Hematopoietic multipotent progenitor cell treated with erythropoietin and hydrocortisone succinate and interleukin-3 and kit ligand, for 4 days (in vitro differentiated cells): ENCODE measurements around the gene ADK.
A peak's percentile ranks its signal among the peaks of the same experiment; 100 is the strongest.
"Not testable (repeated sequence)": the region's sequence is repeated elsewhere in the genome, so short reads cannot be mapped to it uniquely, and the experiment has no call there.

Experiments
- DNase-seq: peaks from one replicate; pipeline ENCODE4 v3.0.0-alpha.2; 2015

The ADK gene

GRCh38 chr10:74244097-74244685 lies 93.2 kb downstream of the ADK start:
- peak; percentile 76 for DNase-seq

GRCh38 chr10:74244807-74245206 lies 93.8 kb downstream of the ADK start:
- no peak for DNase-seq

- no peak for DNase-seq
Observed at GRCh38 chr10:74246495-74246894, 95.5 kb downstream of the ADK start.

- no peak for DNase-seq
Observed at GRCh38 chr10:74249865-74250264, 98.8 kb downstream of the ADK start.

- DNase-seq = peak; percentile 27
Observed at GRCh38 chr10:74255214-74255613, 104.2 kb downstream of the ADK start.

GRCh38 chr10:74255888-74256357 lies 104.9 kb downstream of the ADK start:
- DNase-seq = peak; percentile 53

- DNase-seq = no peak
Observed at GRCh38 chr10:74262856-74263255, 111.8 kb downstream of the ADK start.

- DNase-seq = no peak
Observed at GRCh38 chr10:74263996-74264395, 113.0 kb downstream of the ADK start.

GRCh38 chr10:74272288-74272687 lies 121.3 kb downstream of the ADK start:
- no peak for DNase-seq

- no peak for DNase-seq
Observed at GRCh38 chr10:74275755-74276290, 124.8 kb downstream of the ADK start.

GRCh38 chr10:74276416-74276815 lies 125.4 kb downstream of the ADK start:
- no peak for DNase-seq

- no peak for DNase-seq
Observed at GRCh38 chr10:74282151-74282847, 131.3 kb downstream of the ADK start.

GRCh38 chr10:74282848-74283210 lies 131.8 kb downstream of the ADK start:
- no peak for DNase-seq

GRCh38 chr10:74289188-74289587 lies 138.2 kb downstream of the ADK start:
- DNase-seq = no peak

- DNase-seq = peak; percentile 30
Observed at GRCh38 chr10:74289951-74290350, 138.9 kb downstream of the ADK start.

GRCh38 chr10:74290708-74291107 lies 139.7 kb downstream of the ADK start:
- DNase-seq = no peak

GRCh38 chr10:74292871-74293427 lies 141.9 kb downstream of the ADK start:
- DNase-seq = peak; percentile 25

- DNase-seq = peak; percentile 12
Observed at GRCh38 chr10:74293686-74294371, 142.8 kb downstream of the ADK start.

- no peak for DNase-seq
Observed at GRCh38 chr10:74297389-74298080, 146.5 kb downstream of the ADK start.

- DNase-seq = not testable (repeated sequence)
Observed at GRCh38 chr10:74300074-74300621, 149.1 kb downstream of the ADK start.

- peak; percentile 63 for DNase-seq
Observed at GRCh38 chr10:74300666-74301065, 149.6 kb downstream of the ADK start.

GRCh38 chr10:74305730-74306129 lies 154.7 kb downstream of the ADK start:
- DNase-seq = no peak
